Nucleus accumbens (tissue), 56 donors: ENCODE measurements around the gene STAT5A.
"Not testable (repeated sequence)": the region's sequence is repeated elsewhere in the genome, so short reads cannot be mapped to it uniquely, and the experiment has no call there.

Source experiments
- DNase-seq, 56 donors: peaks; one replicate each; lab custom pipeline; 2025; lab: John Stamatoyannopoulos, UW

The STAT5A gene

GRCh38 chr17:42354956-42355843 is 66.9 kb downstream of the STAT5A start:
- DNase-seq = no peak

- DNase-seq = peak in 1 of 56 donors; percentile 2
Observed at GRCh38 chr17:42358434-42358833, 70.1 kb downstream of the STAT5A start.

- no peak for DNase-seq
Observed at GRCh38 chr17:42359133-42359532, 70.8 kb downstream of the STAT5A start.

- DNase-seq = not testable (repeated sequence)
Observed at GRCh38 chr17:42360388-42360787, 72.1 kb downstream of the STAT5A start.
